Measurements from ENCODE around the gene ARHGAP28.

ARHGAP28 gene

GRCh38 chr18:6729247-6730091 lies at the start of gene ARHGAP28:
ARHGAP28 (plus strand) TSS chr18:6729716; CDS start chr18:6729822, 106 bp downstream.
- peak; percentile 96 for DNase-seq

GRCh38 chr18:6681331-6681875 lies 48.1 kb upstream of the ARHGAP28 start:
- DNase-seq = no peak

DNA sequence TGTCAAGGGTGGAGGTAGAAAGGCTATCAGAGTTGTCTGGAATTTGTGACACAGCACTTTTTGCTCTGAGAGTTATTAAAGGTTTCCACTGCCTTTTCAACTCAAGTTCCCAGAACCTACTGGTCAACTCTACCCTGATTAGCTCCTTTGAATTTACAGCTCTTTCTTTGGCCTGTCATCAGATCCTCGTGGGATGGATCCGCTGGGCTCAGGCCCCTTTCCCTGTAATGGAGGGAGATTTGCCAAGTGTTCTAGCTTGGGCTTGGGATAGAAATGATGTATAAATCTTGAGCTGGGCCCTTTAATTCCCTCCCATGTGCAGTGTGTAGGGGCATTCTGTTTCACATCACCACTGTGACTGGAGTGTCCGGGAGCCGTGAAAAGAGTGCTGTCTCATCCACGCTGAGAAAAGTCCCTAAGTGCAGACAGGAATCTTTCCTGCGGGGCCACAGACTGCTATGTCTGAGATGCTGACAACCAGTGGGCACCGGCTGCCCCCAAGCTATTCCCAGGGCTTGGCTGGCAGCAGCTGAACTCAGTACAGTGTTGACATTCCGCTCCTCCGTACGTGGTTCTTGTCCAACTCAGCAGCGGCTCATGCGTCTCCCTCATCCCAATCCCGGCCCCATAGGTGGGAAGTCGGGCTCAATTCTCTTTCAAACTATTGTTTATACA lies 46.9 kb upstream of the ARHGAP28 start:
- DNase-seq = no peak

GRCh38 chr18:6683112-6683876 lies 46.2 kb upstream of the ARHGAP28 start:
- DNase-seq = no peak

- DNase-seq = no peak
These were observed 41.8 kb upstream of the ARHGAP28 start for GRCh38 chr18:6687676-6688075.

DNA sequence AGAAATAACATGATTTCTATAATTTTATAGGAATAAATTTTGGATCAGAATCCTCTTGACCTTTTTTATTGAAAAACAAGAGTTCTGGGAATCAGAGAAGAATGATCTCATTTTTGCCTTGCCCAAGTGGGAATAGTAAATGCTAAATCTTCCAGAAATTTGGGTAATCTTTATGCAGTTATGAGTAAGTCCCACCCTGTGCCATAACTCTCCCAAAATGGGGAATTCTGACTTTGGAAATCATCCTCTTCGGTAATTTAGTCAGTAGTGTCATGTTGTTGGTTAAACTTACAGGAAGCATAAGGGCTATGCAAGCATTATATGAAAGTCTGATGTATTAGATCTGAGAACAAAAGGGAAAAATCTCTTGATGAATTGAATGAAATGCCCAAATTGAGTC lies 20.6 kb upstream of the ARHGAP28 start:
- DNase-seq = no peak

- DNase-seq = no peak
These were observed 18.0 kb upstream of the ARHGAP28 start for GRCh38 chr18:6711467-6711866.

GRCh38 chr18:6712401-6712800 lies 17.1 kb upstream of the ARHGAP28 start:
- DNase-seq = no peak

DNA sequence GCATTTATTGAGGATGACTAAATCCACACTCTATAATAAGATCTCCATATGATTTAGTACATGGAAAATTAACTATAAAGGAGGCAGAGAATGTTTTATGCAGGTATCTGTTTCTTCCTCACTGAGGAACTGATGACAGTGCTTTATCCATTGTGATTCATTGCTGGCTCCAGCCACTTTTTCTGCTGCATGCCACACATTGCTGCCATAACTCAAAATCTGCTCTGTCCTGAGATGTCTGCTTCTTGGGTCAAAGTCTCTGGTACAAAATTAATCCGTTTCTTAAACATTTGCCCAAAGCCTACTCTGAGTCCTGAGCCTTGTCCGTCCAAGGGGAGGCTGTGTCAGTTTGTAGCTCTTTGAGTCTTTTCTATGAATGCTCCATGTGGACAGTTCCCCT lies 15.5 kb upstream of the ARHGAP28 start:
- DNase-seq = no peak

DNA sequence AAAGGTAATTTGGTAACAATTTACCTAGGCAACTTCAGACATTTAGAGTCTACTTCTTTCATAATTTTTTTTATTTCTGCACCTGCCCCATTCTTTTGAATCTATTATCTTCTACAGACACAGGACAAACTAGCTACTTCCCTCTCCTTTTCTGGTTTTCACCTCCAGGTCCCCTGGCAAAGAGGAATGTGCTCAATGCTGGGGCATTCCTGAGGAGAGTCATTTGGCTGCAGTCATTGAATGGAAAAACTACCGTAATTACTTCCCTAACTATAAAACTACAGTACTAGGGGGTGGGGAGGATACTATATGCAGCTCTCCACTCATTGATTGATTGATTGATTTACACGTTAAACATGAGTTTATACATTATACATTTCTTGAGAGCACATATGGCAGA lies 11.2 kb upstream of the ARHGAP28 start:
- DNase-seq = no peak

GRCh38 chr18:6719098-6719846 lies 10.2 kb upstream of the ARHGAP28 start:
- no peak for DNase-seq

- DNase-seq = no peak
These were observed 9.4 kb upstream of the ARHGAP28 start for GRCh38 chr18:6719910-6720683.

GRCh38 chr18:6721755-6722154 lies 7.8 kb upstream of the ARHGAP28 start:
- no peak for DNase-seq

- no peak for DNase-seq
These were observed 6.8 kb upstream of the ARHGAP28 start for GRCh38 chr18:6722690-6723089.

DNA sequence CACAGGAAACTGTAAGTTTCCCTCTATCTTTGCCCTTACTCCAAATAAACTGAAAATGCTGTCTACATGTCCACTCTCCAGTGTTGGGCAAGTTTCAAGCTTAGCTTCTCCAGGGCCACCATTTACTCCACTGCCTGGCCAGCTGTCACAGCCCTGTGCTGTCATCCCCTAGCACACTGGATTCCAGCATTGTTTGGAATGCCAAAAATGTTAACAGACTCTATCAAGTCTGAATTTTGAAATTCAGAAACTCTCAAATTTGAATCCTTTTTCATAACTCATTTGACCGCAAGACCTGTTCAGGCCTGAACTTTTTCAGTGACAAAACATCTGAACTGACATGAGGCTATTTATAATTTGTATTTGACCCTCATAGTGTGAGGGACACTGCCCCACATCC lies 5.2 kb upstream of the ARHGAP28 start:
- DNase-seq = no peak

DNA sequence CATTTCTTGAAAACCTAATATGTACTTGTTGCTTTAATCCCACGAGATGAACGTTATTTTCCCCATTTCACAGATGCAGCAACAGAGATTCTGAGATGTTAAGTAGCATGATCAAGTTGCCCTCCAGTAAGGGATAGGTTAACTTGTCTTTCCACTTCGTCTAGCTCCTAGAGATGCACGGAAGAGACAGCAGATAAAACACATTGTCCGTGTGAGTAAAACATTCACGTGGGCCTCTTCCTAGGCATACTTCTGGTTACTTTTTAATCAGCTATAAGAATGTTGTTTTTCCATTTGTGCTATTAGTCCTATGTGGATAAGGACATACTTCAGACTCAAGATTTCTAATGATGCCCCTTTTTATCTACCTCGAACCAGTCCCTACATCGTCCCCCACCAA lies 1.2 kb upstream of the ARHGAP28 start:
- DNase-seq = no peak

GRCh38 chr18:6728809-6729246 lies 688 bp upstream of the ARHGAP28 start:
- no peak for DNase-seq

GRCh38 chr18:6730416-6731221 lies 1.1 kb downstream of the ARHGAP28 start:
- DNase-seq = no peak

DNA sequence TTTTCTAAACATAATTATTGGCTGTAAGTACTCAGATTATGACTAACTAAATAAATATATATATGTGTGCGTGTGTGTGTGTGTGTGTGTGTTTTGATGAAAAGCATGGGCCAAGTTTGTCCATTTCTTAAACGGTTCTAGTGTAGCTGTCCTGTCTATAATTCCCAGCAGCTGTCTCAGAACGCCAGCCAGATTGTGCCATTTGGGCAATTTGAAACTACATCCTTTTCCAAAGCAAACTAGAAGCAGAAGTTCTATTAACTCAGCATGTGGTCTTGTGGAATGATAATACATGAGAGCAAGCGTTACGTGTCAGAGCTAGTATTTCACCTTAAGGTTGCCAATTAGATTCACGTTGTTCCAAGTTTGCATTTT lies 1.7 kb downstream of the ARHGAP28 start:
- peak; percentile 65 for DNase-seq

DNA sequence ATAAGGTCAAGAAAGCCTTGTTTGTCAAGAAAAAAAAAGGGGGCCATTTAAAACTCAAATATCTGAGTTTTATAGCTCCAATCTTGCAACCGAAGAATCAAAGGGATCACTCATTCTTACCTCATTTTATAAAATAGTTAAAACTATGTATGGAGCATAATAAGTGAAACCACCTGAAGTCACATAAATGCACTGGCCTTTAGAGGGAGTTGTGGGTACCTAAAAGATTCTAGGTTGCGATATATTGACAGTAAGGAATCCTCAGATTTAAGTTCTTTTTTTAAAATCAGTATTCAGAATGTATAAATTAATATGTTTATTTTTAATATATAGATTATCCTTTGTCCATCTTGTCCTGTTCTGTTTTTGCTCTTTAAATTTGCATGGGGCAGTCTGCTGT lies 3.4 kb downstream of the ARHGAP28 start:
- DNase-seq = no peak

DNA sequence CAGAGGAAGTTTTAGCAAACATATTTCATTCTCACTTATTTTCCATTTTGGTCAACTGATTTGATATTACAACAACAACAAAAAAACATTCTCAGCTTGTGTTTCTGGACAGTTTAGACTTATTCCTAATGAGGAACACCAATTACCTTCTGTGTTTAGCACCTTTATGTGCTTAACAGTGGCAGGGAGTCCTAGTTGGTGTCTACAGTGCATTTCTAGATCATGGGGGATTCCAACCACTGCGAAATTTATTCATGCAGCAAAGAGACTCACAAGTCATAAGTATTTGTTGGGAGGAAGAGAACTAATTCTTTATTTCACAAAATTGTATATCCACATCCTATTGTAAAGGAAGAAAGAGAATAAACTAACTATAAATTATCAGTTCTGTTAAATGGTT lies 4.2 kb downstream of the ARHGAP28 start:
- no peak for DNase-seq
